GM12891 (cell line): ENCODE results near the gene LAPTM4A.
"Not testable (repeated sequence)": the region's sequence is repeated elsewhere in the genome, so short reads cannot be mapped to it uniquely, and the experiment has no call there.

Source experiments
- DNase-seq: peaks from one replicate; pipeline ENCODE4 v3.0.0; 2011; ENCODE audit warnings: low spot score; ENCODE audit not compliant: insufficient read length
- FAIRE-seq: peaks from 2 replicates; lab custom pipeline; 2011; peaks lifted over from hg19 to GRCh38; lab: Jason Lieb, UNC
- PAX5 ChIP-seq: IDR thresholded peaks from 2 replicates; pipeline ENCODE4 v1.6.1; 2011; ENCODE audit warnings: low read length, moderate library complexity, mild to moderate bottlenecking; ENCODE audit not compliant: insufficient read depth, severe bottlenecking
- POLR2A ChIP-seq: IDR thresholded peaks from 2 replicates; pipeline ENCODE4 v1.6.1; 2011; ENCODE audit warnings: low read depth, low read length, control low read depth
- POLR2AphosphoS5 ChIP-seq: IDR thresholded peaks from 2 replicates; pipeline ENCODE4 v1.6.1; 2011; ENCODE audit warnings: low read depth, low read length, control low read depth
- POU2F2 ChIP-seq: IDR thresholded peaks from 2 replicates; pipeline ENCODE4 v1.6.1; 2011; ENCODE audit warnings: low read depth, mild to moderate bottlenecking, control low read depth, low read length, moderate library complexity
- SPI1 ChIP-seq: IDR thresholded peaks from 2 replicates; pipeline ENCODE4 v1.6.1; 2011; ENCODE audit warnings: low read depth, low read length, control low read depth
- TAF1 ChIP-seq: IDR thresholded peaks from 2 replicates; pipeline ENCODE4 v1.6.1; 2011; ENCODE audit warnings: low read depth, low read length, control low read depth

The LAPTM4A gene

GRCh38 chr2:20092226-20092900 is 40.9 kb upstream of the LAPTM4A start:
- TF ChIP-seq SPI1 (no peak), TAF1 (no peak), POLR2AphosphoS5 (no peak), PAX5 (no peak)
- FAIRE-seq (no peak), DNase-seq (no peak)

DNA sequence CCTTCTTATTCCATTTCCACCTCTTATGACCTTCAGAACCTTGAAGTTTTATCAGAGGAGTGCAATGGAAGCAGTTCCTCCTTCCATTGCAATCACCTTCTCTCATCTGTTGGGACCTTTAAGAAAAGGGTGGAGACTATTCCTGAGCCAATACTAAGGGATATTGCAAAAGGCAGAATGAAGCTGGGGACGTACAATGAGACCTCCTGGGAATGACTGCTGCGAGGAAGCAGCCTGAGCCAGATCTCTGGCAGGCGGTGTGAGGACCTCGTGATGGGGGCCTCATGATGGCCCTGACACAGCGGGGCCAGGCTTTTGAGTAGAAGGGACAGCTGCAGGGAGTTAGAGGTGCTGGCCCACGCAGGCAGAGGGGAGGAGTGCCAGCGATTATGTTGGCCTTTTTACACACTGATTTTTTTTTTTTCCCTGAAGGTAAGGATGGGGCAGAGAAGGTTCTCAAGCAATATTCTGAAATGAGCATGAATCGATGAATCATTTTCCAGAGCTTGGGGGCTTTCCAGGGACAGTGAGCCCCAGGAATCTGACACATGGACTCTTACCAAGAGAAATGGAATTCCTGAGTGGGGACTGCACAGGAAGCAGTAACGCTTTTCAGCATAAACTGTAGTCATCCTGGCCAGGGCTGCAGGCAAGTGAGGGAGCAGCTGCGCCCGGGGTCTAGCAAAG is 40.0 kb upstream of the LAPTM4A start:
- FAIRE-seq (no peak), DNase-seq (no peak)
- TF ChIP-seq TAF1 (no peak), PAX5 (no peak), POLR2A (no peak)

DNA sequence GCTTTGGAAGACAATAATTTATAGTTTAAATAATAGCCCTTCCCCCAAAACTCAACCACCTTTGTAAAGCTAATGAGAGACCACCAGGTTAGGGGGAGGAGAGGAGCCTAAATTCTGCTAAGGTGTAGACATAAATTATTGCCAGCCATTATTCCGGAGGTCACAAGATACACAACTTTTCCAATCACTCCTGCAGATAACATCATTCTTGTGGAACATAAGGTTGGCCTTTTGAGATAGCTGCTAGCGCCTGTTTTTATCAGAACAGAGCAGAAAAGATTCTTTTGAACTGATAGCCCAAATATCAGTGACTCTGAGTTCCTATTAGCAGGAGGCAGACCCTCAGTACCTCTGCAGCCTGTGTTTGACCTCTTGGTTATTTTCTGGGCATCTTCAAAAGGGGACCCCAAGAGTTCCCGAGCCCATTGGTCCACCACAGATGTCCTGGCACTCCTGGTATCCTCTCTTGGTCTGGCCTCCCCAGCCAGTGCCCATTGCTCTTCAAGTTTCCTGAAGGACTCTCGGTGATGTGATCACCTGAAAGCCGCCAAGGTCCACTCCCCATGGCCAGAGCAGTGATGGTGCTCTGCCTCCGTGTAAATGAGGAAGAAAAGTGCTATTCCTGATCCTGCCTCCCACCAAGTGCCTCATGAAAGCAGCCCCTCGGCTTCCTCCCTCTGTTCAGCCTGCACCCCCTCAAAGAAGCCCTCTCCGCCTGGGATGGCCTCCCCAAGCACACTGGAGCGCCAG is 38.5 kb upstream of the LAPTM4A start:
- DNase-seq, result no peak
- TF ChIP-seq TAF1 (no peak), POLR2A (no peak), PAX5 (no peak), SPI1 (no peak), POU2F2 (no peak), POLR2AphosphoS5 (no peak)
- FAIRE-seq, result no peak

- DNase-seq, FAIRE-seq: not testable (repeated sequence)
These were observed 34.5 kb upstream of the LAPTM4A start for GRCh38 chr2:20085909-20086308.

GRCh38 chr2:20082812-20083211 is 31.4 kb upstream of the LAPTM4A start:
- not testable (repeated sequence) for DNase-seq, FAIRE-seq

- DNase-seq (no peak), FAIRE-seq (no peak)
- TF ChIP-seq POLR2A (no peak), POLR2AphosphoS5 (no peak), PAX5 (no peak), TAF1 (no peak), SPI1 (no peak), POU2F2 (no peak)
These were observed 30.4 kb upstream of the LAPTM4A start for GRCh38 chr2:20081841-20082240.

DNA sequence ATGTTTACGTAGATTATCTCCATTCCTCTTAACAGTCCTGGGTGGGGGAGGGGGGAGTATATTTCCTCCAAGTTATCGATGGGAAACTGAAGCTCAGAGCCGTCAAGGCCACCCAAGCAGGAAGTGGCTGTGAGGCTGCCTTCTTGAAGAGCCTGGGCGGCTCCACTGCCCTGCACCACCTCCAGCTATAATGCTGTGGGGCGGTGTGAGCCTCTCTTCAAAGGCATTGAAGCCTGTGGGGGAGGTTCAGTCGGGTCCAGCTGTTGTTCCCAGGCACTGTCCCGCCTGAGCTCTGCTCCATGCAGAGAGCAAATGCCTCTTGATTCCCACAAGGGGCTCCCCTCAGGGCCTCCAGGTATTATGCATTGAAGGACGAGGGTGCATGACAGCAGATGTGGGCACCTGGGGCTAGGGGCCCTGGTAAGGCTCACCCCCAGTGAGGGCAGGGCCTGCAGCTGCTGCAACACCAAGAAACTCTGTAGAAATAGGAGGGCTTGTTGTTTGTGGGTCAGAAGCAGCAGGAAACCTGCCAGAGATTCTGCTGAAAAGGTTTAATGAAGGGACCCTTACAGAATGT is 29.5 kb upstream of the LAPTM4A start:
- TF ChIP-seq TAF1, result no peak
- no peak for TF ChIP-seq SPI1
- no peak for TF ChIP-seq POLR2AphosphoS5
- no peak for FAIRE-seq
- DNase-seq, result no peak

DNA sequence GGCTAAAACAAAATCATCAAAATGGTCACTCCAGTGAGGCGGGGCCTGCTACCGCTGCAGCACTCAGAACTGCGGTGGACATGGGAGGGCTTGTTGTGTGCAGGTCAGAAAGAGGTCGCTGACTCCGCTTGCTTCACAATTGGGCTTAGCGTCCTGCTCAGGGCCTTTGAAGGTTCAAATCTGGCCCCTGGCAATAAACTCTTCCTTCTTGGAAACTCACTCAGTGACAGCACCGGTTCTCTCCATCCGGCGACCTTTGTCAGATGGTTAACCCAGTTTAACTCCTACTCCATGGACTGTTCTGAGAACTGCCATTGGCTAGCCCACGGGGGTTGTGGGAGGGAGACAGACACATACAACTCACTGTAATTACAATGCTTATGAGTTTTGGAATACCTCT is 29.0 kb upstream of the LAPTM4A start:
- FAIRE-seq (no peak), DNase-seq (no peak)
- TF ChIP-seq POU2F2, result no peak

GRCh38 chr2:20079546-20080115 is 28.2 kb upstream of the LAPTM4A start:
- DNase-seq (no peak), FAIRE-seq (no peak)
- TF ChIP-seq POLR2A, result no peak
- no peak for TF ChIP-seq TAF1
- TF ChIP-seq SPI1, result no peak
- no peak for TF ChIP-seq POU2F2
- no peak for TF ChIP-seq POLR2AphosphoS5
- no peak for TF ChIP-seq PAX5

- TF ChIP-seq POU2F2, result no peak
- TF ChIP-seq POLR2AphosphoS5, result no peak
- no peak for TF ChIP-seq TAF1
- no peak for TF ChIP-seq SPI1
- no peak for TF ChIP-seq POLR2A
- TF ChIP-seq PAX5, result no peak
- FAIRE-seq (no peak), DNase-seq (no peak)
These were observed 26.0 kb upstream of the LAPTM4A start for GRCh38 chr2:20077411-20077940.
